Measurements from ENCODE around the gene KDM4D. TPM values are rescaled to one million over a fixed set of nuclear protein-coding genes. Genes with fewer than 3 reads are reported as not detected.
"Not testable (repeated sequence)": the region's sequence is repeated elsewhere in the genome, so short reads cannot be mapped to it uniquely, and the experiment has no call there.

Gene KDM4D
- total RNA-seq, 1 donor from 2014 or later = 0.44 TPM

- intact Hi-C loops (cut with micrococcal nuclease) = not testable (repeated sequence)
Observed at GRCh38 chr11:95025594-95025993, 52.1 kb downstream of the KDM4D start.

- intact Hi-C loops (cut with micrococcal nuclease) = no loop called here
Observed at GRCh38 chr11:95028357-95028756, 54.8 kb downstream of the KDM4D start.

DNA sequence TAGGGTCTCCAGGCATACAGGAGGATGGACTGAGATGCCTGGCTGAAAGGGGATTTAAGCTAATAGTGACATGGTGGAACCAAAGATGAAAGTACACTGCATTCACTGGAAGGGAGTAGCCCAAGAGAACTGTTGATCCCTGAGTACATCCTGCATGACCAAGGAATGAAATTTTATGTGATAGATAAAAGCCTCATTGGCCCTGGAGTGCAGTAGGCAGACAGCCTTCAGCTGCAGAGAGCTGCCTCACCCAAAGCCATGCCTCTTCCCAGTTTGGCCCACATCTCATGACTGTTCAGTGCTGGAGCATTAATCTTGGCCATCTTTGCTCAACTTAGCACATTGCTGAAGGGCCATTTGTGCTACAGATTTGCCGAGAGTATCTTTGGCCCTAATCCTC lies 59.5 kb downstream of the KDM4D start:
- intact Hi-C loops (cut with micrococcal nuclease) = no loop called here

GRCh38 chr11:95035316-95035715 lies 61.8 kb downstream of the KDM4D start:
- intact Hi-C loops (cut with micrococcal nuclease) = no loop called here

GRCh38 chr11:95037356-95038035 lies 64.0 kb downstream of the KDM4D start:
- intact Hi-C loops (cut with micrococcal nuclease) = not testable (repeated sequence)

- intact Hi-C loops (cut with micrococcal nuclease) = no loop called here
Observed at GRCh38 chr11:95042239-95042638, 68.7 kb downstream of the KDM4D start.

- intact Hi-C loops (cut with micrococcal nuclease) = no loop called here
Observed at GRCh38 chr11:95042906-95043305, 69.4 kb downstream of the KDM4D start.

- intact Hi-C loops (cut with micrococcal nuclease) = no loop called here
Observed at GRCh38 chr11:95044010-95044409, 70.5 kb downstream of the KDM4D start.

DNA sequence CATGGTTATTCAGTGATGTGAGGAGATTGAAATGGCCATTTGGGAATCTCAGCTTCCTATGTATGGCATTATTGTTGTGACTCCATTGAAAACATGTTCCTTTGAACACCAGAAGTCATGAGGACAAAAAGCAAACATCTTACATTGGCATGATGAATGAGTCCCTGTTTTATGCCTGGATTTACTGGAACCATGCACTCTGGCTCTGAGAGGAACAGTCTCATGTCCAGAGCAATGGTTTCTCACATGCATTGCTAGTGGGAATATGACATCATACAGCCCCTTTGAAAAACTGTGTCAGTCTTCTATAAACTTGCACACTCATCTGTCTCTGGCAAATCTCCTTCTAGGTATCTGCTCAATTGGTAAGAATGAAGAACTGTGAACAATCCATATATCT lies 72.3 kb downstream of the KDM4D start:
- intact Hi-C loops (cut with micrococcal nuclease) = no loop called here

Other genes with a start within 250 kb of the KDM4D start
- gene AMOTL1, start 205.4 kb upstream of the KDM4D start, total RNA-seq = 2.7 and 2.9 TPM in 2 replicates
- gene CWC15, start 153 bp upstream of the KDM4D start, total RNA-seq = 71.1 and 75.9 TPM in 2 replicates
- gene KDM4E, start 51.5 kb downstream of the KDM4D start, total RNA-seq = not detected in 2 replicates
- not detected in 2 replicates for gene KDM4F, start 75.7 kb downstream of the KDM4D start, total RNA-seq
- gene SRSF8, start 93.2 kb downstream of the KDM4D start, total RNA-seq = 41.3 and 41.6 TPM in 2 replicates
- 21.9 and 22.4 TPM in 2 replicates for gene ENDOD1, start 116.1 kb downstream of the KDM4D start, total RNA-seq

Data from T-helper 1 cell treated with Interleukin-12 subunit alpha and Interleukin-12 subunit beta and Interleukin-4 antibody, amounts not matched to agents 30 ng/mL and 1 ng/mL, for 36 hours (primary cell).